ENCODE results near the gene SLC17A3.

SLC17A3 gene

DNA sequence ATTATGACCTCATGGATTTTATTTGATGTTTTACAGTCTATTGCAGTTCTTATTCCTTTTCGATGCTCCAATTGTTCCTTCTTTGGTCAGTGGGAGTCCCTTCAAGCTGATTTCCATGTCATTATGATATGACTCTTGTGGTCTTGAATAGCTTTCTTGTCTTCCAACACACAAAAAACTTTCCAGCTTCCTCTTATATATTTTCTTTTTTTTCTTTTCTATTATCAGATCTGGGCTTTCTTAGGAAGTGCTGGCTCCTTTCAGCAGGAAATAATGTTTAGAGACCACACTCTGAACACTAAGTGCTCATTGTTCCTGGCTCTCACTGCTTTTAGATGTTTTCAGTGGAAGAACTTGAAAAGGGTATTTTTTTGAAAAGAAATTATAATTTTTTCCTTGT lies 39.1 kb downstream of the SLC17A3 start:
- no peak for DNase-seq

DNA sequence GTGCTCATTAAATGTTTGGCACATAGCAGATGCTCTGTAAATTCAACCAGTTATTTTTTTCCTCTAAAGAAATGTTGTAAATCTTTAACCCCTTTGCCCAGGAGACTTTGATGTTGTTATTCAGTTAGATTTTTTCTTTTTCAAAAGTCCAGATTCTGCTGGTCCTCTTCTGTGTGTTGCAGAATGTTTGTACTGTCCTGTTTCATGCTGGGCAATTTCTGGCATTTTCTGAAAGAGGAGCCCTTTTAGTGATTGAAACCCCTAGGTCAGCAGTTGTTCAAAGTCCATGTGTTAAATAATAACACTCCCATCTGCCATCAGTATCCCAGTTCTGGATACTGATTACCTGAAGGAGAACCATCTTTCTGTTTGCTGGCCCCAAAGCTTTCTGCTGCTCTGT lies 40.9 kb downstream of the SLC17A3 start:
- no peak for DNase-seq

DNA sequence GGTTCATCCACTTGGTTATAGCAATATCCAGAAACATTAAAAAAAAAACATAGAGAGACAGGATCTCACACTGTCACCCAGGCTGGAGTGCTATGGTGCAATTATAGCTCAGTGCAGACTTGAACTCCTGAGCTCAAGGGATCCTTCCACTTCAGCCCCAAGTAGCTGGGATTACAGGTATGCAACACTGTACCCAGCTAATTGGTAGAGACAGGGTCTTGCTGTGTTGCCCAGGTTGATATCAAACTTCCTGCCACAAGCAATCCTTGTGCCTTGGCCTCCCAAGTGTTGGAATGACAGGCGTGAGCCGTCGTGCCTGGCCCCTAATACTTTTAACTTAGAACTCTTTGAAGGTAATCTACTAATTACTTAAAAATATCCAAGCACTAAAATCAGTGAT lies 41.4 kb downstream of the SLC17A3 start:
- no peak for DNase-seq

DNA sequence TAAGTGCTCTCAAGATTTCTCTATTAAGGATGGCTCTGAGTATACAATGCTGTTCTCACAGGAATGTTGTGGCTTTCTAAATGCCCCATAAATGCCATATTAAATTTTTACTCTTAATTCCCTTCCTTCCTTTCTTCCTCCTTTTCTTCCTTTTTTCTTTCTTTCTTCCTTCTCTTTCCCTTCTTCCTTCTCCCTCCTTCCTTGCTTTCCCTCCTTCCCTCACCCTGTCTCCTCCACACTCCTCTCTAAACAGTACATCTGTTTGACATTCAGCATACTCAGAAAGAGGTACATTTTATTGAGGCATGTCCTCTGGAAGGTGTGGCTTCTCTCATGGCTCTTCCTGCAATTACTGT lies 41.8 kb downstream of the SLC17A3 start:
- DNase-seq: no peak

DNA sequence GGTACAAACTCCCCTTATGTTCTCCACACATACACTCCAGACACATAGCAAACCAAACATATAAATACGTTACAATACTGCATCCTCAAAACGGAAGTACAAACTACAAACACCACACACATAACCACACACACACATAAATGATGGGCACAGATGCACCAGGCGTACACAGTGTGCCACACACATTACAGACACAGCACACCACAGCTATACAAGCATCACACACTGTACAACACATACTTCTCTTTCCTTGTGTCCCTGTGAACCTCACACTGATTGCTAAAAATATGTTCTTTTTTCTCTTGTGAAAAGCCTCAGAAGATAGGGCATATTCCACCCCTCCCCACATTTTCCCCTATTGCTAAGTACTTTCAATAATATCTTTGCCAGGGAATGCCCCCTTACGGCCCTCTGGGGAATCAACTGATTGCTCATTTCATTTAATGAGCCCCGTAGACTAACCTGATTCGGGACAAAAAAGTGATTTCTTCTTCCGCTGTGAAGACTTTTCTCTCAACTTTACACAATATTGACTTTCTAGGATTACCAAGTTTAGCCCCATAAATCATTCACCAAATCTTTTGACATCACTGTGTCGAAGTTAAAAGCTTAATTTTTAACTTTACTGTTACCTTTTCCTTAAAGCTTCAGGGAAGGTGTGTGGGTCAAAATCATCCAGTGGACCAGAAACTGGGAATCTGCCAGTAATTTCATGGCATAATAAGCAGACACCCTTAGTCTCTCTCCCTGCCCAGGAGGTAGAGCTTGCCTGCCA lies 42.3 kb downstream of the SLC17A3 start, which contains the start of gene SLC17A1:
SLC17A1 (minus strand) TSS at position 521 of the 775 bp plus-strand sequence. CDS start 1,495 bp downstream, outside the sequence.
- no peak for DNase-seq

DNA sequence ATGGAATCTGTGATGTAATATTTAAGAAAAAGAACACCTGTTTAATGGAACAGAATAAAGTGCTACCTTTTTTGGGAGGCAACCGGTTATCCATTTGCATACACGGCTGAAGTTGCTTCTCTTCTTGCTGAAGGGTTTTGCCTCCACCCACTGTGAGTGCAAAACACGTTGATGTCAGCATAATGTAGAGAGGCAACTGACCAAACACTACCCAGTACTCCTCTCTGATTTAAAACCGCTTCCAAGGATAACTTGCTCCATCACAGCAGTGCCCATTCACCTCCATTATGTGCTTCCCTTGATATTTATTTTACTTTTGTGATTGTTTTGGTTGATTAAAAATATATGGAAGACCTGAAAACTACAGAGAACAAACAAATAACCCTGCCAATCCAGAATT lies 43.6 kb downstream of the SLC17A3 start:
- no peak for DNase-seq

DNA sequence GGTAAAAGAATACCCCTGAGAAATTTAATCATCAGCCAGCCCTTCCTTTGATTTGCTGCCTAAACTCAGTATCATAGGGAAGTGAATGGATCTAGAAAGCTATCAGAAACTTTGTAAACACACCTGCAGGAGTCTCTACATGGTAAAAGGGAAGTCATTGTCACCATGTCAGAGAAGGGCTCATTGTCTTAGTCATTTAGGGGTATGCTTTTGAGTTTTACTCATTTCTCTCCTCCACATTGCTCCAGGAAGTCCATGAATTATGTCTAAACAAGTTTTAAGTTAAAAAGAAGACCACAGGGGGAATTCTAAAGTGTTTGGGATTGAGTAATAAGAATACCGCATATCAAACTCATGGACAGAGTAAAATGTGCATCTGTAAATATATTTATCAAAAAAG lies 44.7 kb downstream of the SLC17A3 start:
- no peak for DNase-seq

DNA sequence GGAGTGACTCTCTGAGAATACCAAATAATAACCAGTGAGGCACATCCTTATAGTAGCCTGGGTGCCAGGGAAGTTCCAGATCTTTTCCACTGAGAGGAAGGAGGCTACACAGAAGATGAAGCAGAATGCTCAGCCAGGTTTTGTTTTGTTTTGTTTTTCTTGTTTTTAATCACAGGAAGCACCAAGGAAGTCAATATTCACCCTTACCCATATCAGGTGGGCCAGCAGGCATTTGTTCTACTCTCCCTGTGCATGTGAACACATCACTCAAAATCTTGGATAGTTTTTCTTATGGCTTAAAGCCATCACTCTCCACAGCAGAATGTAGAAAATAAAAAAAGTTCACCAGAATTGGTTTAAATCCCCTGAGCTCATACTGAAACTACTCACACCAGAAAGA lies 52.7 kb downstream of the SLC17A3 start:
- DNase-seq: no peak

DNA sequence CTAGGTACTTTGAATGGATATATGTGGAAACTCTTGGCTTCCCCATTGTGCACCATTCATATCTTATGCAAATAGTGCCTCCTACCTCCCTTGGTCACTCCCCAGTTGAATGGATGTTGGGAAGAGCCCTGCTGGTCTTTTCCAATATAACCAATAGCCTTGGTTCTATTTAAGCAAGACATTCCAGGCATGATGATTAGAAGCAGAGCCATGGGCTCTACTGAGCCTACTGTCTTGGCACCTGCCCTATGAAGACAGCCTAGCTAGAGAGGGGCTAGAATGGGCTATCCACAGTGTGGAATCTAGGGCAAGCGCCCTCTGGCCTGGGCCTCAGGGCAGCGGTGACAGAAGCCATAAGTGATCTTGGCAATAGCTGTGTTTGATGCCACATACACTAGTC lies 57.8 kb downstream of the SLC17A3 start:
- DNase-seq: no peak

DNA sequence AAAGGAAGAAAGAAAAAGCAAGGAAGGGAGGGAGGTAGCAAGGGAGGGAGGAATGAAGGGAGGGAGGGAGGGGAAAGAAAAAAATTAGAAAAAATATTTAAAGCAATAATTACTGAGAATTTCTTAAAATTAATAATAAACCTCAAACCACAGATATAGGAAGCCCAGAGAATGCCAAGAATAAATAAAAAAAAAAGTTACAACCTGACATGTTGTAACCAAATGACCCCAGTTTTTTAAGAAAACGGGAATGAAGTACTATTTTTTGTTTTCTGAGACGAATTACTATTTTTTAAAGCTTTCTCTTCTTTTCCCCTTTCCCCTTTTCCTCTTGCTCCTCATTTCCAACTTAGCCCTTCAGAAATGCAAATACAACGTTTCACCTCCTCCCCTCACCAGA lies 58.8 kb downstream of the SLC17A3 start:
- no peak for DNase-seq

DNA sequence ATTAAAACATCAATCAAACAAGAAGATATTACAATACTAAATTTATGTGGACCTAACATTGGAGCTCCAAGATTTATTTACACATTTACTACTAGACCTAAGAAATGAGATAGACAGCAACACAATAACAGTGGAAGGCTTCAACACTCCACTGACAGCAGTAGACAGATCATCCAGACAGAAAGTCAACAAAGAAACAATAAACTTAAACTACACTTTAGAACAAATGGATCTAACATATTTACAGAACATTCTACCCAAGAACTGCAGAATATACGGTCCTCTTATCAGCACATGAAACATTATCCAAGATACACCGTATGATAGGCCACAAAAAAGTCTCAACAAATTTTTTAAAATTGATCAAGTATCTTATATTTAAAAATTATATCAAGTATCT lies 69.2 kb downstream of the SLC17A3 start:
- DNase-seq: no peak

DNA sequence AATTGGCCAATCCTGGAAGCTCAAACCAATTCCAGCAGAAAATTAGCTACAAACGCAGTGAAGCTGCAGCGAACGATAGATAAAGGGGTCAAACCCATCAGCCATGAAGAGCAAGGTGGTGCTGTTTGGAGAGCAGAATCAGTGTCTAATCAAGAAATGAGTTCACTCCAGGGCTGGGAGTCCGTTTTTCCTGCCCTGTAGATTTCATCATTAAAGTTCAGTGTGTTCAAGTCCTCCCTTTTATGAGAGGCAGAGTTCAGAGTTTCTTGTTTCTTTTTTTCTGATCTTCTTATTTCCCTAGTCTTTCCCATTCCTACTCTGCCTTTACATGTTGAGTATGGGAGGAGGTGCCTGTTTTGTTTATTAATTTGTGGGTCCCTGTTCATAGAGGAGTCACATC lies 72.6 kb downstream of the SLC17A3 start:
- no peak for DNase-seq

Data from NCI-H1105 treated with DMSO at 0.1 percent for 48 hours (cell line).